CD4-positive, alpha-beta T cell treated with Interleukin-17A for 1 hour (primary cell): ENCODE results near the gene SKP2.
"Not testable (repeated sequence)": the region's sequence is repeated elsewhere in the genome, so short reads cannot be mapped to it uniquely, and the experiment has no call there.

ENCODE experiments used
- DNase-seq: peaks from one replicate; pipeline ENCODE4 v3.0.0-alpha.2; 2020

The SKP2 gene

DNA sequence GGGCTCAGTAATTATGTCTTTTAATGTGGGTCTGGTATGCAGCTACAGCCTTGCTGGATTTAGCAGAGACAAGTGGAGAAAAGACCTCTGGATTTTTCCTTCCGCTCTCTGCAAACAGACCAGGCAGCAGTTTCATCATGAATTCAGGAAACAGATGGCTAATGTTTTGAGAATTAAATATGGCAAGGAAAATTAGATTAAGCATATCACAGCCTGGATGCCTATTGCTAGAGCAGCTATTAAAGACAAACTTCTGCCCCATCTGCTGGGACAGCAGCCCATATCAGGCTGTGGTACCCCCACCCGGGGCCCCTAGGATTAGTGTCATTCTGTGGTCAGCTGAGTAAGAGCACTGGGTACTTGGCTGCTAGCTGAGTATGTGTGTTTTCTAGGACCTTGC is 6.2 kb downstream of the SKP2 start:
- DNase-seq, result no peak

- DNase-seq, result no peak
Observed at GRCh38 chr5:36160617-36161016, 8.7 kb downstream of the SKP2 start.

- no peak for DNase-seq
Observed at GRCh38 chr5:36161361-36161760, 9.4 kb downstream of the SKP2 start.

DNA sequence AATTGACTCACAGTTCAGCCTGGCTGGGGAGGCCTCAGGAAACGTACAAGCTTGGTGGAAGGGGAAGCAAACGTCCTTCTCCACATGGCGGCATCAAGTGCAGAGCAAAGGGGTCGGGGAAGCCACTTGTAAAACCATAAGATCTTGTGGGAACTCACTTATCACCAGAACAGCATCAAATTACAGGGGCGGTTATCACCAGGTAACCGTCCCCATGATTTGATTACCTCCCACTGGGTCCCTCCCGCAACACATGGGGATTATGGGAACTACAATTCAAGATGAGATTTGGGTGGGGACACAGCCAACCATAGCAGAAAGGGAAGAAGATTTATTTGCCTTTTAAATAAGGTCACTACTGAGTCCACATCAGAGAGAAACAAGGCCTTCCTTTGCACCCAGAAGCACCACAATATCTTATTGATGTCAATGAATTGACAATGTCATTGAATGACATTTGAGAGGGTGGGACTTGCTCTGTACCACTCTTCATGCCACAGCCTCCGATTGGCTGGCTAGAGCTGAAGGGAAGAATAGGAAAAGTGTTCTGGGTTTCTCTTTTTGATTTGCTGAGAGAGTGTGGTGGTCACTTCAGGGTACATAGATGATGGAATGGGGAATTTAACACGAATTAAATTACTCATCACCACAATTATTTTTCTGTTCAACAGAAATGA is 11.0 kb downstream of the SKP2 start:
- DNase-seq, result no peak

DNA sequence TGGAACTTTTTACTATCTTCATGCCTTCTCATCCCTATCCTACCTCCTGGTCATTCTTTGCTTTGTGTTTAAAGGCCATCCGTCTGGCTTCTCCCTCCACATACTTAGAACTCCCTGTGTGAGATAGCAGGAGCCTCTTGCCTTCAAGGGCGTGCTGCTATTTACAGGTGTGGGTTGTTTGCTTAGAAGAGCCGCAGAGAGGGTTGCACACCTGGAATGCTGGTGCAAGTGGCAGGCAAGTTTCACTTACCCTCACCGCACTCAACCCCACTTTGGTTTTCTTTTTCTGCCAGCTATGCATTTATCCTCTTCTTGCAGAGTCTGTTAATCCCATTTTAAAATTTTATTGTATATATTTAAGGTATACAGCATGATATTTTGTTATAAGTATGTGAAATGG is 12.6 kb downstream of the SKP2 start:
- no peak for DNase-seq

DNA sequence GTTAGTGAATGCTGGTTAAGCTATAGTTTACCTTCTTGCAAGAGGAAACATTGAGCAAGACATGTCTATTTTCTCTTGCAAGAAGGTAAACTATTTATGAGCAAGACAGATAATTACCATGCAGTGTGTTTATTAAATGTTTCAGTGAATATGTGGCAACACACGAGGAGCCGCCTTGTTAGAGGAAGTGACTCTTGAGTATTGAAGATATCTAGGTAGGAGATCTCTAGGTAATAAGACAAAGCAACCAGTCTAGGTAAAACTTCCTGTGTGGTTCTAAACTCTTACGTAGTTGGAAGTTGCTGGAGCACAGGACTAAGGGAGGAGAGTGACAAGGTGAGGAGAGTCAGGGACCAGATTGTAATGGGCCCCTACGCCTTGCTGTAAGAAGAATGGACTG is 16.8 kb downstream of the SKP2 start:
- peak; percentile 23 for DNase-seq

DNA sequence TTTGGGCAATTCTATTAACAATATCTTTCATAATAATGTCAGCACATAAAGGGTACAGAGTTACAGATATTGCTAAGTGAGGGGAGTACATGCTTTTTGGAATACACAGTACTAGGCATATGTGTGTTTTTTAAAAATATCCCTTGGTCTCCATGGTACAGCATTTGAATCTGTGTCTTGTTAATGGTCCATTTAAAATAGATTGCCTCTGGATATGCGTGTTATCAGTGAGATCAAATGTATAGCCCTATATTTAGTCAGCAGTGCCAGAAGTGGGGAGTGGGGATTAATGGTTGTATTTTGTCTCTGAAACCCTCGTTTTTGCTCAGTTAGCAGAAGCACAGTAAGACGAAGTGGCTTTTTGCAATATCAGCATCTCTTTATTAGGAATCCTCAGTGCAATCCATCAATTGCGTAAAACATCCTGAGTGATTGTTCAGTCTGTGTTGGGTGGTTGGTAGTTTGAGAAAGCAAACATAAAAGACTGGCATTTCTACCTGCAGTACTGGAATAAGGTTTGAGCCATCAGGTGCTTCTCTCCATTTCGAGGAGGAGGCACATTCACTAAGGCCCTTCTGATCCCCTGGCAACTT is 19.0 kb downstream of the SKP2 start:
- DNase-seq, result no peak

GRCh38 chr5:36172599-36172998 is 20.7 kb downstream of the SKP2 start:
- no peak for DNase-seq

DNA sequence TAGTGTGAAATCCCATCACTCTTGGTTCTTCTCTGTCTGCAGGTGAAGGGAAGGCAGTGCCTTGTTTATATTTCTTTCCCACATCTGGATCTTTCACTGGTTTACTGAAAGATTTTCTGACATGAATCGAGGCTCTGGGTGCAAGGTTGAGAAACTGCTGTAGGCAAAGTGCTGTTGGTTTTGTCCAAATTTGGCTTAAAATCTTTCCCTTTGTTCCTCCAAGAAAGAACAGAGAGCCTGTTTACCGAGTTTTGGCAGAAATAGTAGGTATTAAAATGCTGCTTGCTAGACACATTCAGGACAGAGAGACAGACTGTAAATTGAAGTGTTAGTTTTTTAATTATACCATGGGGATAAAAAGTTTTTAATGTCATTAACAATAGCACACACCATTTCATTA is 21.5 kb downstream of the SKP2 start:
- no peak for DNase-seq

GRCh38 chr5:36174119-36174518 is 22.2 kb downstream of the SKP2 start:
- DNase-seq, result no peak

GRCh38 chr5:36175043-36175442 is 23.1 kb downstream of the SKP2 start:
- DNase-seq, result no peak

- DNase-seq, result no peak
Observed at GRCh38 chr5:36177154-36177553, 25.2 kb downstream of the SKP2 start.

GRCh38 chr5:36177715-36178523 is 26.0 kb downstream of the SKP2 start:
- DNase-seq, result no peak

- DNase-seq, result no peak
Observed at GRCh38 chr5:36178524-36178890, 26.6 kb downstream of the SKP2 start.

GRCh38 chr5:36179950-36180349 is 28.0 kb downstream of the SKP2 start:
- DNase-seq, result no peak

DNA sequence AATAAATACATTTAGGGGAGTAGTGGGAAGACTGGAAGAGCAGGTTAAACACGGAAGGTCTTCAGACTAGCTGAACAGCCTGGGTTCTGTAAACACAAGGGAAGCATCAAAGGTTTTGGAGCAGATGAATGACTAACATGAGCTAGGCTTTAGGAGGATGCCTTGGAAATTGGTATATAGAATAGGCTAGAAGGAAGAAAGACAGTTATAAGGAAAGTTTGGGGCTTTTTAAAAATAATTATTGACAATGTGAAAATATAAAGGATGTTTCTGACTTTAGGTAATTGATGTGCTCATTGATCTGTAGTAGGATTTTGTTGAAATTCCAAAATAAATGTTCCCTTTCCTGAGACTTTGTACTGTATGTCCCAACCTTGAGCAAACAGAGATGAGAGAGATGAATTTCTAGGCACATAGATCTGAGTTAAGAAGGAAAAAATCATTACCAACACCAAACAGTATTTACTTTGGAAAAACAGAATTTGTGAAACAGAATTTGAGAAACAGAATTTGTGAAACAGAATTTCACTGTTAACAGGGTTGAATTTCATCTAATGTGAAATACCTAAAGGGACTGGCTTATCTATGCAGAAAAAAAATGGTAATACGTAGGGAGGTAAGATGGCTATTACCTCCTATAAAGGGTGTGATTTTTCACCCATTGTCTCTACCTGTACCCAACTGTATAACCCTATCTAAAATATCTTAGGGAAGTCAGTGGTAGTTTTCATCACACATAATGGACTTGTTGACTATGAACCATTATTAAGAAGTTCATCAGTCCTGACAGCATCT is 28.8 kb downstream of the SKP2 start:
- DNase-seq, result no peak

- no peak for DNase-seq
Observed at GRCh38 chr5:36181774-36182173, 29.9 kb downstream of the SKP2 start.

GRCh38 chr5:36184408-36184807 is 32.5 kb downstream of the SKP2 start:
- not testable (repeated sequence) for DNase-seq

GRCh38 chr5:36193746-36194145 is 41.8 kb downstream of the SKP2 start:
- DNase-seq, result no peak

GRCh38 chr5:36198281-36198680 is 46.4 kb downstream of the SKP2 start:
- DNase-seq, result no peak

DNA sequence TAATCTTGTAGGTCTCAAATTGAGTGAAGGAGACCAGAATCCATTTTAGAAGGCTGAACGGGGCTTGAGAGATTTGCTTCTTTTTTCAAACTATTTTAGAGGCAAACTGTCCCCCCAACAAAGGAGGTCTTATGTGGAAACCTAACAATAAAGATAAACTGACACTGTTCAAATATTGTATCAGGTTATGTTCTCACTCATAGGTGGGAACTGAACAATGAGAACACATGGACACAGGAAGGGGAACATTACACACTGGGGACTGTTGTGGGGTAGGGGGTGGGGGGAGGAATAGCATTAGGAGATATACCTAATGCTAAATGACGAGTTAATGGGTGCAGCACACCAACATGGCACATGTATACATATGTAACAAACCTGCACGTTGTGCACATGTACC is 46.9 kb downstream of the SKP2 start:
- not testable (repeated sequence) for DNase-seq

DNA sequence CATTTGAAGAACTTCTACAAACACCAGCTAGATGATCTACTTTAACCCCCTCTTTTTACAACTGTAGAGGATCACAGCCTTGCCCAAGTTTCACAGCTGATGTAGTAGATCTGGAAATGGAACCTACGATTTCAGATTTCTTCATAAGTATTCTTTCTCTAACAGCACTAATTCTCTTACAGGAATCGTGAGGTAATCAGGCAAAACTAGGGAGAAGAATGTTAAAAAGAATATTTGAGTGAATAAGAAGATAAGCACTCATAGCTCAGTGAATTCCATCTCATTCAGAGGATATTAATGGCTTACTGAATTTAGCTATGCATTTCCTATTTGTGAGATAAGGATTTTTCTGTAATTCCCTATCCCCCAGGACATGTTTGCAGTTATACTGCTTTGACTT is 47.7 kb downstream of the SKP2 start:
- DNase-seq, result no peak

DNA sequence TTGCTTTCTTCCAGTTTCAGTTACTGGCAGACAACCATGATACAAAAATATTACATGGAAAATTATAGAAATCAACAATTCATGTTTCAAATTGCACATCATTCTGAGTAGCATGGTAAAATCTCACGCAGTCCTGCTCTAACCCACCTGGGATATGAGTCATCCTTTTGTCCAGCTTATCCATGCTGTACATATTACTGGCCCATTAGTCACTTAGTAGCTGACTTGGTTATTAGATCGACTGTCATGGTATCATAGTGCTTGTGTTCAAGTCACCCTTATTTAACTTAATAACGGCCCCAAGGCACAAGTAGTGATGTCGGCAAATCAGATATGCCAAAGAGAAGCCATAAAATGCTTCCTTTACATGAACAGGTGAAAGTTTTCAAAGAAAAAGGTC is 48.6 kb downstream of the SKP2 start:
- no peak for DNase-seq
